Activated gamma-delta T cell treated with anti-CD3 and anti-CD28 coated beads, Interleukin-2, amount 50 U/mL, for 16 hours (primary cell): ENCODE results near the gene PCDHB11.
"Not testable (repeated sequence)": the region's sequence is repeated elsewhere in the genome, so short reads cannot be mapped to it uniquely, and the experiment has no call there.

Experiments
- DNase-seq: peaks from one replicate; pipeline ENCODE4 v3.0.0-alpha.2; 2020; ENCODE audit warnings: low read depth

Gene PCDHB11

GRCh38 chr5:141199359-141200235 lies at the start of gene PCDHB11:
TSS of gene PCDHB11 (plus strand) at chr5:141199627. CDS start at chr5:141199775, 148 bp downstream.
- DNase-seq: no peak

- DNase-seq: no peak
These were observed 49.6 kb upstream of the PCDHB11 start, which contains the start of gene PCDHB6 for GRCh38 chr5:141149812-141150211. TSS of gene PCDHB6 (plus strand) at chr5:141150057. CDS start at chr5:141150258, 201 bp downstream.

GRCh38 chr5:141150224-141150992 lies 49.0 kb upstream of the PCDHB11 start:
- no peak for DNase-seq

GRCh38 chr5:141150993-141151325 lies 48.5 kb upstream of the PCDHB11 start:
- no peak for DNase-seq

GRCh38 chr5:141151632-141152031 lies 47.8 kb upstream of the PCDHB11 start:
- DNase-seq: not testable (repeated sequence)

- not testable (repeated sequence) for DNase-seq
These were observed 47.3 kb upstream of the PCDHB11 start for GRCh38 chr5:141152096-141152495.

- no peak for DNase-seq
These were observed 43.7 kb upstream of the PCDHB11 start for GRCh38 chr5:141155540-141156374.

GRCh38 chr5:141157356-141157755 lies 42.1 kb upstream of the PCDHB11 start:
- not testable (repeated sequence) for DNase-seq

GRCh38 chr5:141157901-141158300 lies 41.5 kb upstream of the PCDHB11 start:
- not testable (repeated sequence) for DNase-seq

- no peak for DNase-seq
These were observed 26.8 kb upstream of the PCDHB11 start, which contains the start of gene PCDHB7 for GRCh38 chr5:141172381-141173204. TSS of gene PCDHB7 (plus strand) at chr5:141172644. CDS start at chr5:141172836, 192 bp downstream.

- DNase-seq: not testable (repeated sequence)
These were observed 24.9 kb upstream of the PCDHB11 start for GRCh38 chr5:141174291-141175104.

GRCh38 chr5:141175933-141176332 lies 23.5 kb upstream of the PCDHB11 start:
- DNase-seq: no peak

- DNase-seq: not testable (repeated sequence)
These were observed 21.7 kb upstream of the PCDHB11 start, which contains the start of gene PCDHB8 for GRCh38 chr5:141177577-141178191. TSS of gene PCDHB8 (plus strand) at chr5:141177790. CDS start at chr5:141178035, 245 bp downstream.

- DNase-seq: not testable (repeated sequence)
These were observed 20.1 kb upstream of the PCDHB11 start for GRCh38 chr5:141179371-141179770.

GRCh38 chr5:141179876-141180275 lies 19.6 kb upstream of the PCDHB11 start:
- not testable (repeated sequence) for DNase-seq

- no peak for DNase-seq
These were observed 19.1 kb upstream of the PCDHB11 start for GRCh38 chr5:141180313-141180712.

- DNase-seq: no peak
These were observed 17.2 kb upstream of the PCDHB11 start, which contains the start of gene PCDHB16 for GRCh38 chr5:141182248-141182647. TSS of gene PCDHB16 (plus strand) at chr5:141182387. CDS start at chr5:141182560, 173 bp downstream.

- not testable (repeated sequence) for DNase-seq
These were observed 15.1 kb upstream of the PCDHB11 start for GRCh38 chr5:141184117-141184855.
